Retinal pigment epithelial cell (primary cell): Measurements from ENCODE around the gene NFX1.
"Not testable (repeated sequence)": the region's sequence is repeated elsewhere in the genome, so short reads cannot be mapped to it uniquely, and the experiment has no call there.

Source experiments
- DNase-seq: peaks from one replicate; pipeline ENCODE4 v3.0.0-alpha.2; 2010; ENCODE audit warnings: low read depth
- H3K4me3 ChIP-seq: 2 replicates; pipeline ENCODE4 v1.5.1; 2011; ENCODE audit warnings: mild to moderate bottlenecking, low read length, control low read depth, moderate library complexity
- TF ChIP-seq, protein P1 (sequence below): conservative IDR thresholded peaks from 2 replicates; pipeline ENCODE4 v1.5.1; 2011; ENCODE audit warnings: low read depth, low read length, control low read depth, inconsistent platforms

Gene NFX1

GRCh38 chr9:33306037-33306436, 15.7 kb downstream of the NFX1 start:
- TF ChIP-seq, protein P1, sequence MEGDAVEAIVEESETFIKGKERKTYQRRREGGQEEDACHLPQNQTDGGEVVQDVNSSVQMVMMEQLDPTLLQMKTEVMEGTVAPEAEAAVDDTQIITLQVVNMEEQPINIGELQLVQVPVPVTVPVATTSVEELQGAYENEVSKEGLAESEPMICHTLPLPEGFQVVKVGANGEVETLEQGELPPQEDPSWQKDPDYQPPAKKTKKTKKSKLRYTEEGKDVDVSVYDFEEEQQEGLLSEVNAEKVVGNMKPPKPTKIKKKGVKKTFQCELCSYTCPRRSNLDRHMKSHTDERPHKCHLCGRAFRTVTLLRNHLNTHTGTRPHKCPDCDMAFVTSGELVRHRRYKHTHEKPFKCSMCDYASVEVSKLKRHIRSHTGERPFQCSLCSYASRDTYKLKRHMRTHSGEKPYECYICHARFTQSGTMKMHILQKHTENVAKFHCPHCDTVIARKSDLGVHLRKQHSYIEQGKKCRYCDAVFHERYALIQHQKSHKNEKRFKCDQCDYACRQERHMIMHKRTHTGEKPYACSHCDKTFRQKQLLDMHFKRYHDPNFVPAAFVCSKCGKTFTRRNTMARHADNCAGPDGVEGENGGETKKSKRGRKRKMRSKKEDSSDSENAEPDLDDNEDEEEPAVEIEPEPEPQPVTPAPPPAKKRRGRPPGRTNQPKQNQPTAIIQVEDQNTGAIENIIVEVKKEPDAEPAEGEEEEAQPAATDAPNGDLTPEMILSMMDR = no peak
- no peak for DNase-seq
- no peak overlapping the region for H3K4me3 ChIP-seq

- no peak overlapping the region for H3K4me3 ChIP-seq
- no peak for DNase-seq
- TF ChIP-seq, protein P1 = no peak
Observed at GRCh38 chr9:33307067-33307466, 16.8 kb downstream of the NFX1 start.

- TF ChIP-seq, protein P1 = no peak
- DNase-seq = no peak
- no peak overlapping the region for H3K4me3 ChIP-seq
Observed at GRCh38 chr9:33309903-33310302, 19.6 kb downstream of the NFX1 start.

DNA sequence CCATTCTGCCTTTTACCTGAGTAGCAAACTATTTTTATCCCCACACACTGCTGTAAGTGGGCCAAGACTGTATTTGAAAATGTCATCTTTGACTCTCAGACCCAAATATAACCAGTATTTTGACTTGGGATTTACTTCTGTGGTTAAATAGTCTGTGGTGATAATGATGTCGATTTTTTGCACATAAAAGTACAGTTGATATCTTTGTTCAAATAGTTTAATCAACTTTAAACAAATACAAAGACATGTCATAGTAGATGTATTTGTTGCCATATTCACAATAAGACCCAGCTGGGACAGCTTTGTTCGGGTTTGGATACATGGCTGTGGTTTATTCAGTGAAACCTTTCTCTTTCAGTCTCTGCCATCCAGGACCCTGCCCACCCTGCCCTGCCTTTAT, 20.4 kb downstream of the NFX1 start:
- DNase-seq = no peak
- no peak overlapping the region for H3K4me3 ChIP-seq
- TF ChIP-seq, protein P1 = no peak

GRCh38 chr9:33311953-33312352, 21.6 kb downstream of the NFX1 start:
- H3K4me3 ChIP-seq = no peak overlapping the region
- TF ChIP-seq, protein P1 = no peak
- no peak for DNase-seq

DNA sequence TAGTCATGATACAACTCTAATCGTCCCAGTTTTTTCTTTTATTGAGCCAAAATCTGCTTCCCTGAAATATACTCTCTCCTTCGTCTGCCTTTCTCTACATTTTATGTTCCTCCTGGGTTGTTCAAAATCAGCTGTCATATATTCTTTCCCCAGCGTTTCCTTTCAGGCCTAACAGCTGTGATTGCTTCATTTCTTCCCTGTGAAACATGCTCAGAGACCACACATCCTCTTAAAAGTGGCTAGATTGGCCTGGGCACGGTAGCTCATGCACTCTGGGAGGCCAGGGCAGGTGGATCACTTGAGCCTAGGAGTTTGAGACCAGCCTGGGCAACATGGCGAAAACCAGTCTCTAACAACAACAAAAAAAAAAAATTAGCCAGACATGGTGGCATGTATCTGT, 25.1 kb downstream of the NFX1 start:
- DNase-seq = no peak

DNA sequence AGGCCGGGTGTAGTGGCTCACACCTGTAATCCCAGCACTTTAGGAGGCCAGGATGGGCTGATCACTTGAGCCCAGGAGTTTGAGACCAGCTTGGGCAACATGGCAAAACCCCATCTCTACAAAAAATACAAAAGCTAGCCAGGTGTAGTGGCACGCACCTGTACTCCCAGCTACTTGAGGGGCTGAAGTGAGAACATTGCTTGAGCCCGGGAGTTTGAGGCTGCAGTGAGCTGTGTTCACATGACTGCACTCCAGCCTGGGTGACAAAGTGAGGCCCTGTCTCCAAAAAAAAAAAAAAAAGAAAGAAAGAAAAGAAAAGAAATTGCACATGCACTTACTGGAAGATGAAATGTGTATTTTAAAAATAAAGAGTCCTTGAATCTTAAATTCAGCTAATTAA, 26.8 kb downstream of the NFX1 start:
- H3K4me3 ChIP-seq, DNase-seq: not testable (repeated sequence)

More for the DNA sequence above, 25.1 kb downstream of the NFX1 start:
- no peak overlapping the region for H3K4me3 ChIP-seq
- TF ChIP-seq, protein P1 = no peak

- no peak for DNase-seq
Observed at GRCh38 chr9:33318225-33318624, 27.9 kb downstream of the NFX1 start.

More at GRCh38 chr9:33318225-33318624, 27.9 kb downstream of the NFX1 start:
- TF ChIP-seq, protein P1 = no peak
- no peak overlapping the region for H3K4me3 ChIP-seq
